HCT116 (cell line): ENCODE measurements around the gene CXXC5. TPM values are rescaled to one million over a fixed set of nuclear protein-coding genes. Genes with fewer than 3 reads are reported as not detected.

Experiments used
- ATAC-seq: fragments of 200-7000 bp; cut with Tn5 transposase; 2 replicates; pipeline ENCODE4 v1.9.1; 2020; ENCODE audit warnings: mild to moderate bottlenecking, moderate library complexity
- BruUV-seq: library from RNA; stranded (reverse); fragments of 400-500 nt; replicated peaks from 2 replicates; lab custom pipeline; 2021; lab: Mats Ljungman, UMichigan
- CTCF ChIA-PET: fragments of 300-600 bp; sonication (Branson Sonifier 250); formaldehyde crosslinking; loops from one replicate; lab custom pipeline; 2021; ENCODE audit warnings: antibody characterized with exemption; lab: Charles Lee
- POLR2A ChIA-PET: fragments of 300-600, 350-600 bp; sonication (Branson Sonifier 250); formaldehyde crosslinking; loops from one replicate; lab custom pipeline; 2021; ENCODE audit warnings: antibody characterized with exemption; lab: Charles Lee
- RAD21 ChIA-PET, 2 experiments: fragments of 300-600 bp; sonication (Branson Sonifier 250); formaldehyde crosslinking; loops; one replicate each; lab custom pipeline; 2023; ENCODE audit warnings: low total read pairs in 2 of 2; ENCODE audit not compliant: uncharacterized antibody in 2 of 2, unreplicated experiment in 2 of 2, low non-redundant PET in 1 of 2; lab: Charles Lee
- DNase-seq: peaks from one replicate; pipeline ENCODE4 v3.0.0-alpha.2; 2010; ENCODE audit warnings: low read depth, low spot score
- H2AFZ ChIP-seq: fragments of 200-600 bp; shearing (Covaris generic), sonication (generic); 2 replicates; pipeline ENCODE4 v1.6.1; 2017; ENCODE audit warnings: low read depth, mixed run types, mixed read lengths, antibody characterized with exemption, low read length; ENCODE audit not compliant: poor library complexity, severe bottlenecking
- H3K27ac ChIP-seq: 2 replicates; pipeline ENCODE4 v1.5.1; 2012; ENCODE audit warnings: low read depth, low read length
- H3K27me3 ChIP-seq: fragments of 200-600 bp; sonication (generic); 2 replicates; pipeline ENCODE4 v1.6.1; 2016; ENCODE audit warnings: mixed run types, low read length, mixed read lengths; ENCODE audit not compliant: insufficient read depth
- H3K36me3 ChIP-seq, 2 experiments: fragments of 200-500 bp in 1 of 2; fragments of 200-600 bp in 1 of 2; sonication (Bioruptor generic) in 1 of 2; sonication (generic) in 1 of 2; 2 replicates each; pipeline versions ENCODE4 v1.5.1 to v1.6.1; 2014 to 2016; ENCODE audit warnings: low read length in 2 of 2, inconsistent platforms in 1 of 2, mixed read lengths in 1 of 2, mixed run types in 1 of 2; ENCODE audit not compliant: insufficient read depth in 2 of 2, control insufficient read depth in 1 of 2
- H3K4me1 ChIP-seq, 2 experiments: fragments of 200-600 bp in 1 of 2; sonication (generic) in 1 of 2; 2 replicates each; pipeline versions ENCODE4 v1.5.1 to v1.6.1; 2012 to 2017; ENCODE audit warnings: low read length in 2 of 2, inconsistent platforms in 1 of 2, mild to moderate bottlenecking in 1 of 2, mixed read lengths in 1 of 2, mixed run types in 1 of 2, moderate library complexity in 1 of 2; ENCODE audit not compliant: insufficient read depth in 2 of 2, control insufficient read depth in 1 of 2
- H3K4me2 ChIP-seq: fragments of 200-600 bp; sonication (generic); 2 replicates; pipeline ENCODE4 v1.6.1; 2017; ENCODE audit warnings: mixed run types, low read length, mixed read lengths
- H3K4me3 ChIP-seq, 2 experiments: fragments of 200-600 bp in 1 of 2; sonication (generic) in 1 of 2; replicated peaks in 1 of 2; 2 replicates each; pipeline ENCODE4 v1.5.1; 2011 to 2016; ENCODE audit warnings: low read length in 2 of 2, control low read depth in 1 of 2, low read depth in 1 of 2, mild to moderate bottlenecking in 1 of 2, mixed read lengths in 1 of 2, mixed run types in 1 of 2
- H3K79me2 ChIP-seq: fragments of 200-600 bp; sonication (generic); 2 replicates; pipeline ENCODE4 v1.6.1; 2017; ENCODE audit warnings: mild to moderate bottlenecking, mixed run types, low read length, moderate library complexity, mixed read lengths; ENCODE audit not compliant: insufficient read depth
- H3K9ac ChIP-seq: fragments of 200-600 bp; sonication (generic); 2 replicates; pipeline ENCODE4 v1.6.1; 2016; ENCODE audit warnings: low read length, mixed read lengths
- H3K9me2 ChIP-seq: fragments of 200-600 bp; sonication (generic), shearing (Covaris generic); 2 replicates; pipeline ENCODE4 v1.6.1; 2017; ENCODE audit warnings: mixed run types, mild to moderate bottlenecking, moderate library complexity; ENCODE audit not compliant: insufficient read depth
- H3K9me3 ChIP-seq, 2 experiments: fragments of 200-500 bp in 1 of 2; fragments of 200-600 bp in 1 of 2; sonication (Bioruptor generic) in 1 of 2; sonication (generic) in 1 of 2; 2 replicates each; pipeline ENCODE4 v1.6.1; 2014 to 2017; ENCODE audit warnings: low read length in 2 of 2, mixed read lengths in 2 of 2, inconsistent platforms in 1 of 2, low read depth in 1 of 2, mild to moderate bottlenecking in 1 of 2, mixed run types in 1 of 2, moderate library complexity in 1 of 2; ENCODE audit not compliant: control insufficient read depth in 1 of 2, insufficient read depth in 1 of 2
- H4K20me1 ChIP-seq: fragments of 200-600 bp; sonication (generic), shearing (Covaris generic); 2 replicates; pipeline ENCODE4 v1.6.1; 2017; ENCODE audit warnings: mixed run types, mild to moderate bottlenecking, moderate library complexity; ENCODE audit not compliant: insufficient read depth
- FOSL1 ChIP-seq: IDR thresholded peaks from 2 replicates; pipeline ENCODE4 v1.6.1; 2012; ENCODE audit warnings: low read depth
- JUND ChIP-seq: IDR thresholded peaks from 2 replicates; pipeline ENCODE4 v1.6.1; 2012
- SP1 ChIP-seq: IDR thresholded peaks from 2 replicates; pipeline ENCODE4 v1.6.1; 2012; ENCODE audit warnings: low read depth
- YY1 ChIP-seq: IDR thresholded peaks from 2 replicates; pipeline ENCODE4 v1.6.1; 2011; ENCODE audit warnings: low read length, low read depth, moderate library complexity, mild to moderate bottlenecking; ENCODE audit not compliant: insufficient replicate concordance; ENCODE audit errors: extremely low read depth
- intact Hi-C: fragments of 100-400 bp; cut with micrococcal nuclease; formaldehyde crosslinking; loops from 2 replicates; pipeline ENCODE4 v1.10.0; 2022
- total RNA-seq: library from RNA; stranded (reverse); gene quantifications from one replicate; pipeline ENCODE4 v1.2.1, GENCODE V29; 2021; ENCODE audit not compliant: unreplicated experiment
- TF ChIP-seq, protein P1 (sequence below), 3 experiments: fragments of 200-600 bp in 1 of 3; sonication (generic) in 1 of 3; IDR thresholded peaks in 2 of 3; conservative IDR thresholded peaks in 1 of 3; 2 replicates each; pipeline ENCODE4 v1.5.1; 2012 to 2017; ENCODE audit warnings: low read depth in 2 of 3, low read length in 2 of 3, antibody characterized with exemption in 1 of 3, borderline replicate concordance in 1 of 3, control low read depth in 1 of 3, mild to moderate bottlenecking in 1 of 3, mixed read lengths in 1 of 3, mixed run types in 1 of 3, moderate library complexity in 1 of 3; ENCODE audit not compliant: insufficient read depth in 1 of 3
- TF ChIP-seq, protein P2 (sequence below): IDR thresholded peaks from 2 replicates; pipeline ENCODE4 v1.6.1; 2011; ENCODE audit warnings: mild to moderate bottlenecking, low read length, moderate library complexity; ENCODE audit not compliant: insufficient replicate concordance; ENCODE audit errors: extremely low read depth

The CXXC5 gene
- total RNA-seq, 1 experiment from 2014 or later = 43.1 TPM

DNA sequence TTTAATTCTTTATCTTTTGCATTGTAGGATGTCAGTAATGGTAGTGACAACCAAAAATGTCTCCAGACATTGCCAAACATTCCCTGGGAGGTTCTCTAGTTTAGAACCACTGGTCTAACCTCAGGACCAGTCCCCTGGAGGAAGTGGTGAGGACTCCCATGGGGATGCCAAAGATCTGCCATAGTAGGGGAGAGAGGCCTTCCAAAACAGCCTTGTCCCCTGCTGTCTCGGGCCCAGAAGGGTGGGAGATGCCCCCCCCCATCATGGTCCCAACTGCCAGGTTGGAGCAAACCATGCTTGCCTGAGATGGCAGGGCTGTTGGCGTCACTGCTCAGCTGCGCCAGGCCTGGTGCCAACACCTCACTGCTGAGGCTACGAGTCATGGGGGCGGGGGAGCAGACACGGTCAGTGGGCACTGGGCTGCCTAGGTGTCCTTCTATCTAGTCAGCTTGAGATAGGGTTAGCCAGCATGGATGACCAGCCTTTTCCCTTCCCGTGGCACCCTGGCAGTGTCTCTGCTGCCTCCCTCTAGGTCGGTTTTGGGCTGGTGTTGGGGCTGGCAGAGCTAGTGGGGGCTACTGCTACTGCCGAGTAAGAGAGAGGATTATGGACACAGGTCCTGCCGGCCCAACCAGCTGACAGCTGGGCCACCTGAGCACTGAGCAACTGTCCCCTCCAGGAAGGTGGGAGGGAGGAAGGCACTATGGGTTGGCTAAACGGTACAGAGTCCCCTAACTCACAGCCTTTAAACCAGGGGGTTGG, 8.3 kb upstream of the CXXC5 start:
- no TSS peak for BruUV-seq
- no peak for ATAC-seq
- POLR2A ChIA-PET = no interaction called here
- TF ChIP-seq, protein P1, sequence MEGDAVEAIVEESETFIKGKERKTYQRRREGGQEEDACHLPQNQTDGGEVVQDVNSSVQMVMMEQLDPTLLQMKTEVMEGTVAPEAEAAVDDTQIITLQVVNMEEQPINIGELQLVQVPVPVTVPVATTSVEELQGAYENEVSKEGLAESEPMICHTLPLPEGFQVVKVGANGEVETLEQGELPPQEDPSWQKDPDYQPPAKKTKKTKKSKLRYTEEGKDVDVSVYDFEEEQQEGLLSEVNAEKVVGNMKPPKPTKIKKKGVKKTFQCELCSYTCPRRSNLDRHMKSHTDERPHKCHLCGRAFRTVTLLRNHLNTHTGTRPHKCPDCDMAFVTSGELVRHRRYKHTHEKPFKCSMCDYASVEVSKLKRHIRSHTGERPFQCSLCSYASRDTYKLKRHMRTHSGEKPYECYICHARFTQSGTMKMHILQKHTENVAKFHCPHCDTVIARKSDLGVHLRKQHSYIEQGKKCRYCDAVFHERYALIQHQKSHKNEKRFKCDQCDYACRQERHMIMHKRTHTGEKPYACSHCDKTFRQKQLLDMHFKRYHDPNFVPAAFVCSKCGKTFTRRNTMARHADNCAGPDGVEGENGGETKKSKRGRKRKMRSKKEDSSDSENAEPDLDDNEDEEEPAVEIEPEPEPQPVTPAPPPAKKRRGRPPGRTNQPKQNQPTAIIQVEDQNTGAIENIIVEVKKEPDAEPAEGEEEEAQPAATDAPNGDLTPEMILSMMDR (IDR thresholded peaks at IDR 0.05 in 2 of 3, conservative IDR thresholded peaks at IDR 0.05 in 1 of 3; ENCODE audit: borderline replicate concordance in 1 of 3, insufficient read depth in 1 of 3, low read depth in 2 of 3, low read length in 2 of 3) = no peak
- TF ChIP-seq, protein P2, sequence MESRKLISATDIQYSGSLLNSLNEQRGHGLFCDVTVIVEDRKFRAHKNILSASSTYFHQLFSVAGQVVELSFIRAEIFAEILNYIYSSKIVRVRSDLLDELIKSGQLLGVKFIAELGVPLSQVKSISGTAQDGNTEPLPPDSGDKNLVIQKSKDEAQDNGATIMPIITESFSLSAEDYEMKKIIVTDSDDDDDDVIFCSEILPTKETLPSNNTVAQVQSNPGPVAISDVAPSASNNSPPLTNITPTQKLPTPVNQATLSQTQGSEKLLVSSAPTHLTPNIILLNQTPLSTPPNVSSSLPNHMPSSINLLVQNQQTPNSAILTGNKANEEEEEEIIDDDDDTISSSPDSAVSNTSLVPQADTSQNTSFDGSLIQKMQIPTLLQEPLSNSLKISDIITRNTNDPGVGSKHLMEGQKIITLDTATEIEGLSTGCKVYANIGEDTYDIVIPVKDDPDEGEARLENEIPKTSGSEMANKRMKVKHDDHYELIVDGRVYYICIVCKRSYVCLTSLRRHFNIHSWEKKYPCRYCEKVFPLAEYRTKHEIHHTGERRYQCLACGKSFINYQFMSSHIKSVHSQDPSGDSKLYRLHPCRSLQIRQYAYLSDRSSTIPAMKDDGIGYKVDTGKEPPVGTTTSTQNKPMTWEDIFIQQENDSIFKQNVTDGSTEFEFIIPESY = no peak
- TF ChIP-seq YY1 (no peak), JUND (no peak), FOSL1 (no peak), SP1 (no peak)
- TF ChIP-seq, all 23 proteins: peak for 0
- intact Hi-C loops = loop anchor here (10.0 kb wide), 1 partner anchor 205 kb away; no protein-coding TSS in a partner anchor
- no peaks in the 10 kb centered on the region for H4K20me1 ChIP-seq
- H3K4me3 ChIP-seq = no peak overlapping the region
- no peaks in the 10 kb centered on the region for H3K36me3 ChIP-seq
- ChIA-PET CTCF (interaction anchor here (6.5 kb wide), 1 partner anchor 8 kb away, joined by 56 read pairs; the partner anchor contains the start of gene CXXC5), RAD21 (no interaction called here)
- DNase-seq = no peak
- no peaks in the 10 kb centered on the region for H3K27me3 ChIP-seq
- no peaks in the 10 kb centered on the region for H3K9me2 ChIP-seq
- H3K9me3 ChIP-seq = no peaks in the 10 kb centered on the region
- H3K9ac ChIP-seq = no peak overlapping the region
- peaks cover 74 to 100% of the 10 kb centered on the region in 2 experiments for H3K4me1 ChIP-seq
- no peak overlapping the region for H3K27ac ChIP-seq
- H3K4me2 ChIP-seq = peak overlapping the region; percentile 20; the same call in 1 of the 2 replicates
- H2AFZ ChIP-seq = no peak overlapping the region
- H3K79me2 ChIP-seq = no peaks in the 10 kb centered on the region
